HG03064 (cell line): ENCODE data around the gene LAG3.

ENCODE experiments used
- ATAC-seq: cut with Tn5 transposase; IDR thresholded peaks from one replicate; pipeline ENCODE4 v1.9.1; 2021; ENCODE audit warnings: low read depth; ENCODE audit not compliant: unreplicated experiment

The LAG3 gene

GRCh38 chr12:6752921-6753771 is 19.2 kb upstream of the LAG3 start, which contains the start of gene MLF2:
MLF2 (minus strand) TSS chr12:6753141; CDS start chr12:6752334, 807 bp downstream.
- peak; percentile 79 for ATAC-seq

GRCh38 chr12:6753772-6754356 is 18.5 kb upstream of the LAG3 start:
- no peak for ATAC-seq

- ATAC-seq = no peak
Measured at GRCh38 chr12:6754411-6754810, 17.9 kb upstream of the LAG3 start.

- ATAC-seq = no peak
Measured at GRCh38 chr12:6757028-6757690, 15.2 kb upstream of the LAG3 start.

- no peak for ATAC-seq
Measured at GRCh38 chr12:6758506-6759095, 13.7 kb upstream of the LAG3 start.

- no peak for ATAC-seq
Measured at GRCh38 chr12:6759741-6760140, 12.6 kb upstream of the LAG3 start.

- ATAC-seq = no peak
Measured at GRCh38 chr12:6763380-6763779, 8.9 kb upstream of the LAG3 start.

GRCh38 chr12:6764011-6764828 is 8.1 kb upstream of the LAG3 start:
- peak; percentile 59 for ATAC-seq

GRCh38 chr12:6765048-6765633 is 7.2 kb upstream of the LAG3 start:
- ATAC-seq = no peak

- peak; percentile 20 for ATAC-seq
Measured at GRCh38 chr12:6765634-6766581, 6.4 kb upstream of the LAG3 start, which contains the start of gene PTMS. PTMS (plus strand) TSS chr12:6766363; CDS start chr12:6766706, 343 bp downstream.

- ATAC-seq = peak; percentile 45
Measured at GRCh38 chr12:6766651-6767349, 5.5 kb upstream of the LAG3 start.

GRCh38 chr12:6767353-6768319 is 4.7 kb upstream of the LAG3 start:
- no peak for ATAC-seq

- no peak for ATAC-seq
Measured at GRCh38 chr12:6768437-6768914, 3.8 kb upstream of the LAG3 start.

GRCh38 chr12:6768990-6769389 is 3.3 kb upstream of the LAG3 start:
- no peak for ATAC-seq

GRCh38 chr12:6769666-6770065 is 2.7 kb upstream of the LAG3 start:
- no peak for ATAC-seq

GRCh38 chr12:6770094-6770493 is 2.2 kb upstream of the LAG3 start:
- ATAC-seq = no peak

- ATAC-seq = no peak
Measured at GRCh38 chr12:6770600-6770999, 1.7 kb upstream of the LAG3 start.
